Mesothelial cell of epicardium (in vitro differentiated cells): ENCODE data around the gene FOXL1. TPM values are rescaled to one million over a fixed set of nuclear protein-coding genes. Genes with fewer than 3 reads are reported as not detected.

Experiments used
- DNase-seq, 2 experiments: peaks; one replicate each; pipeline ENCODE4 v3.0.0; 2021; ENCODE audit warnings: low spot score in 2 of 2; ENCODE audit not compliant: unreplicated experiment in 2 of 2
- H3K27ac Mint-ChIP-seq: 2 replicates; pipeline ENCODE4 v1.8.0; 2021; ENCODE audit warnings: mixed read lengths
- H3K27me3 Mint-ChIP-seq: 2 replicates; pipeline ENCODE4 v1.8.0; 2021; ENCODE audit warnings: low read depth, mixed read lengths
- H3K36me3 Mint-ChIP-seq: 2 replicates; pipeline ENCODE4 v1.8.0; 2021; ENCODE audit warnings: mixed read lengths
- H3K4me1 Mint-ChIP-seq: 2 replicates; pipeline ENCODE4 v1.8.0; 2021; ENCODE audit warnings: mixed read lengths
- H3K4me3 Mint-ChIP-seq: 2 replicates; pipeline ENCODE4 v1.8.0; 2021; ENCODE audit warnings: mild to moderate bottlenecking, moderate library complexity, mixed read lengths
- H3K9me3 Mint-ChIP-seq: 2 replicates; pipeline ENCODE4 v1.8.0; 2021; ENCODE audit warnings: mixed read lengths
- CTCF ChIP-seq: fragments of 200-600 bp; sonication (generic); IDR thresholded peaks from one replicate; pipeline ENCODE4 v1.5.0; 2021; ENCODE audit warnings: antibody characterized with exemption; ENCODE audit not compliant: unreplicated experiment
- total RNA-seq: library from RNA; stranded (reverse); gene quantifications from 3 replicates; pipeline ENCODE4 v1.2.1, GENCODE V29; 2021

Gene FOXL1
- total RNA-seq, 1 donor from 2014 or later = 2.5 TPM

GRCh38 chr16:86545481-86545880, 32.9 kb upstream of the FOXL1 start:
- Mint-ChIP-seq H3K27me3 (no peaks in the 10 kb centered on the region), H3K36me3 (peaks cover 5% of the 10 kb centered on the region), H3K4me3 (no peak overlapping the region), H3K4me1 (peaks cover 13% of the 10 kb centered on the region), H3K27ac (no peak overlapping the region), H3K9me3 (no peaks in the 10 kb centered on the region)
- no peak for DNase-seq
- no peak for TF ChIP-seq CTCF

- no peak overlapping the region for H3K4me3 Mint-ChIP-seq
- no peak for TF ChIP-seq CTCF
- H3K36me3 Mint-ChIP-seq = peaks cover 5% of the 10 kb centered on the region
- no peaks in the 10 kb centered on the region for H3K27me3 Mint-ChIP-seq
- H3K27ac Mint-ChIP-seq = peak overlapping the region; percentile 12
- DNase-seq = no peak
- no peaks in the 10 kb centered on the region for H3K9me3 Mint-ChIP-seq
- H3K4me1 Mint-ChIP-seq = peaks cover 13% of the 10 kb centered on the region
Observed at GRCh38 chr16:86545954-86546637, 32.3 kb upstream of the FOXL1 start.

GRCh38 chr16:86546638-86547013, 31.7 kb upstream of the FOXL1 start:
- Mint-ChIP-seq H3K27me3 (no peaks in the 10 kb centered on the region), H3K36me3 (peaks cover 5% of the 10 kb centered on the region), H3K4me3 (no peak overlapping the region), H3K27ac (no peak overlapping the region), H3K9me3 (no peaks in the 10 kb centered on the region), H3K4me1 (peaks cover 13% of the 10 kb centered on the region)
- DNase-seq = no peak
- no peak for TF ChIP-seq CTCF

GRCh38 chr16:86547286-86547685, 31.1 kb upstream of the FOXL1 start:
- peaks cover 15% of the 10 kb centered on the region for H3K4me1 Mint-ChIP-seq
- no peaks in the 10 kb centered on the region for H3K9me3 Mint-ChIP-seq
- DNase-seq = no peak
- H3K27ac Mint-ChIP-seq = no peak overlapping the region
- no peaks in the 10 kb centered on the region for H3K27me3 Mint-ChIP-seq
- TF ChIP-seq CTCF = no peak
- H3K36me3 Mint-ChIP-seq = peaks cover 5% of the 10 kb centered on the region
- H3K4me3 Mint-ChIP-seq = no peak overlapping the region

GRCh38 chr16:86549076-86549892, 29.1 kb upstream of the FOXL1 start:
- Mint-ChIP-seq H3K4me3 (no peak overlapping the region), H3K4me1 (peaks cover 26% of the 10 kb centered on the region), H3K9me3 (no peaks in the 10 kb centered on the region), H3K27me3 (peaks cover 4% of the 10 kb centered on the region), H3K27ac (no peak overlapping the region), H3K36me3 (peaks cover 1% of the 10 kb centered on the region)
- no peak for DNase-seq
- no peak for TF ChIP-seq CTCF
